ENCODE results near the gene NFIL3.

GRCh38 chr9:91458906-91459305, 35.3 kb upstream of the NFIL3 start:
- no peak for TF ChIP-seq CTCF (IDR thresholded peaks at IDR 0.05)
- no peak for TF ChIP-seq EP300 (IDR thresholded peaks at IDR 0.05; ENCODE audit: low read depth)
- TF ChIP-seq POLR2A (IDR thresholded peaks at IDR 0.05): no peak
